ENCODE measurements around the gene GSE1. TPM values are rescaled to one million over a fixed set of nuclear protein-coding genes. Genes with fewer than 3 reads are reported as not detected.

Gene GSE1
- total and polyA plus RNA-seq, 2 of the 13 experiments (the other 11 are each of a cell fraction or from before 2014, with no cell fraction given): 16.1 to 31.2 TPM

DNA sequence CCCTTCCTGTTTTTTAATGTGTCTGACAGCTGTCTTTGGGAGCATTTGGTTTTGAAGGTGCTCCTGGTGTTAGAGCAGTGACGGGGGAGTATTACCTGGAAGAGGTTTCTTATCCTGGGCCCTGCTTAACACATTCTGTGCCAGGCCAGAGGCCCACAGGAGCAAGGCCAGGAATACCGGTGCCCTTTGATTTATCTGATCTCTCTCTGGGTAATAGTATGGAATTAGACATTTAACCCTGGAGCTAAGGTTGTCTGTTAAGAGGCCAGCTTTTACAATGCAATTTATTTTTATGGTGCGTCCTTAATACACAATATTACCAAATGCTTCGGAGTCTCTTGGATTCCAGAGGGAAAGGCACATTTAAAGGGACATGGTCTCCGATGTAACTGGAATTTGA is 37.2 kb upstream of the GSE1 start (continued):
- TF ChIP-seq FOXJ3 (CRISPR knock-in tag; IDR thresholded peaks at IDR 0.05; ENCODE audit: borderline replicate concordance) (no peak), RAD51 (IDR thresholded peaks at IDR 0.05; ENCODE audit: borderline replicate concordance) (no peak), ATM (IDR thresholded peaks at IDR 0.05; ENCODE audit: borderline replicate concordance) (no peak), HMG20B (CRISPR knock-in tag; conservative IDR thresholded peaks at IDR 0.05) (no peak), SCMH1 (CRISPR knock-in tag; IDR thresholded peaks at IDR 0.05; ENCODE audit: borderline replicate concordance) (no peak), JUN (CRISPR knock-in tag; IDR thresholded peaks at IDR 0.05) (no peak), YEATS4 (CRISPR knock-in tag; IDR thresholded peaks at IDR 0.05; ENCODE audit: borderline replicate concordance) (no peak), RFX5 (IDR thresholded peaks at IDR 0.05; ENCODE audit: low read depth, low read length) (no peak)
- TF ChIP-seq, protein P1, sequence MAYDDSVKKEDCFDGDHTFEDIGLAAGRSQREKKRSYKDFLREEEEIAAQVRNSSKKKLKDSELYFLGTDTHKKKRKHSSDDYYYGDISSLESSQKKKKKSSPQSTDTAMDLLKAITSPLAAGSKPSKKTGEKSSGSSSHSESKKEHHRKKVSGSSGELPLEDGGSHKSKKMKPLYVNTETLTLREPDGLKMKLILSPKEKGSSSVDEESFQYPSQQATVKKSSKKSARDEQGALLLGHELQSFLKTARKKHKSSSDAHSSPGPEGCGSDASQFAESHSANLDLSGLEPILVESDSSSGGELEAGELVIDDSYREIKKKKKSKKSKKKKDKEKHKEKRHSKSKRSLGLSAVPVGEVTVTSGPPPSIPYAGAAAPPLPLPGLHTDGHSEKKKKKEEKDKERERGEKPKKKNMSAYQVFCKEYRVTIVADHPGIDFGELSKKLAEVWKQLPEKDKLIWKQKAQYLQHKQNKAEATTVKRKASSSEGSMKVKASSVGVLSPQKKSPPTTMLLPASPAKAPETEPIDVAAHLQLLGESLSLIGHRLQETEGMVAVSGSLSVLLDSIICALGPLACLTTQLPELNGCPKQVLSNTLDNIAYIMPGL (CRISPR knock-in tag; IDR thresholded peaks at IDR 0.05; ENCODE audit: borderline replicate concordance in 1 of 2, low read depth in 1 of 2): no peak

DNA sequence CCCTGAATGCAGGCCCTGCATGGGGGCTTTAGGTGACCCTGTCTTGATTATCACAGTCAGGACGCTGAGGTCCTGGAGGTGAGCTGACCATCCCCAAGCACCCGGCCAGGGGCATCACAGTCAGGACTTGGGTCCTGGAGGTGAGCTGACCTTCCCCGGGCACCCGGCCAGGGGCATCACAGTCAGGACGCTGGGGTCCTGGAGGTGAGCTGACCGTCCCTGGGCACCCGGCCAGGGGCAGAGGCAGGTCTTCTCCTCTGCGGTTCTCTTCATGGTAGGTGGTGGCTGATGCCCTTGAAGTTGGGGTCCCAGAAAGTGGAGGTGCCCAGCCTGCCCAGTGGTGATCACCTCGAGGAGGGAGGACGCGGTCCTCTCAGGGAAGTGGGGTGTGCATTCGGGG is 36.2 kb upstream of the GSE1 start:
- no peak overlapping the region for H3K4me2 ChIP-seq (ENCODE audit: low read depth, low read length)
- no TSS peak for BruUV-seq (replicated peaks)
- H3K9me3 ChIP-seq (ENCODE audit: low read length): no peaks in the 10 kb centered on the region
- H3K79me2 ChIP-seq (ENCODE audit: insufficient read depth, low read length): peaks cover 74% of the 10 kb centered on the region
- H2AFZ ChIP-seq (ENCODE audit: low read length): no peak overlapping the region
- POLR2A ChIA-PET: no interaction called here
- peaks cover 23% of the 10 kb centered on the region for H3K4me1 ChIP-seq (ENCODE audit: insufficient read depth, low read length)
- intact Hi-C loops (cut with micrococcal nuclease; ENCODE audit: unreplicated experiment): no loop called here
- in situ Hi-C loops (cut with HindIII; ENCODE audit: extremely low pct_ligation_motif_present, low pct_unique_long_range_greater_than_20kb): no loop called here
- ATAC-seq (no peak), FAIRE-seq (no peak), DNase-seq (ENCODE audit: low spot score) (no peak)
- H3K9ac ChIP-seq (ENCODE audit: insufficient read depth, low read depth, low read length): no peak overlapping the region
- WGBS (ENCODE audit: low lambda C conversion rate): 98% methylated on average over 7 of the region's 12 CpGs
- no peak overlapping the region for H3K4me3 ChIP-seq (replicated peaks in 1 of 3; ENCODE audit: insufficient read depth in 1 of 3, low read depth in 2 of 3, low read length in 3 of 3)
- no peak overlapping the region for H3K27ac ChIP-seq (ENCODE audit: extremely low read length, insufficient read depth, low read length)
- no peak for TF ChIP-seq HOXA7 (CRISPR knock-in tag; IDR thresholded peaks at IDR 0.05)
- no peak for TF ChIP-seq EHMT2 (IDR thresholded peaks at IDR 0.05; ENCODE audit: borderline replicate concordance, low read depth, low read length)
- no peak for TF ChIP-seq ZNF317 (CRISPR knock-in tag; IDR thresholded peaks at IDR 0.05)
- TF ChIP-seq NCOA2 (CRISPR knock-in tag; IDR thresholded peaks at IDR 0.05): no peak
- no peak for TF ChIP-seq HOXA3 (CRISPR knock-in tag; IDR thresholded peaks at IDR 0.05)
- no peak for TF ChIP-seq MBD4 (IDR thresholded peaks at IDR 0.05; ENCODE audit: borderline replicate concordance, low read length)
- TF ChIP-seq, protein P2, sequence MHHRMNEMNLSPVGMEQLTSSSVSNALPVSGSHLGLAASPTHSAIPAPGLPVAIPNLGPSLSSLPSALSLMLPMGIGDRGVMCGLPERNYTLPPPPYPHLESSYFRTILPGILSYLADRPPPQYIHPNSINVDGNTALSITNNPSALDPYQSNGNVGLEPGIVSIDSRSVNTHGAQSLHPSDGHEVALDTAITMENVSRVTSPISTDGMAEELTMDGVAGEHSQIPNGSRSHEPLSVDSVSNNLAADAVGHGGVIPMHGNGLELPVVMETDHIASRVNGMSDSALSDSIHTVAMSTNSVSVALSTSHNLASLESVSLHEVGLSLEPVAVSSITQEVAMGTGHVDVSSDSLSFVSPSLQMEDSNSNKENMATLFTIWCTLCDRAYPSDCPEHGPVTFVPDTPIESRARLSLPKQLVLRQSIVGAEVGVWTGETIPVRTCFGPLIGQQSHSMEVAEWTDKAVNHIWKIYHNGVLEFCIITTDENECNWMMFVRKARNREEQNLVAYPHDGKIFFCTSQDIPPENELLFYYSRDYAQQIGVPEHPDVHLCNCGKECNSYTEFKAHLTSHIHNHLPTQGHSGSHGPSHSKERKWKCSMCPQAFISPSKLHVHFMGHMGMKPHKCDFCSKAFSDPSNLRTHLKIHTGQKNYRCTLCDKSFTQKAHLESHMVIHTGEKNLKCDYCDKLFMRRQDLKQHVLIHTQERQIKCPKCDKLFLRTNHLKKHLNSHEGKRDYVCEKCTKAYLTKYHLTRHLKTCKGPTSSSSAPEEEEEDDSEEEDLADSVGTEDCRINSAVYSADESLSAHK (CRISPR knock-in tag; IDR thresholded peaks at IDR 0.05; ENCODE audit: borderline replicate concordance): no peak
- TF ChIP-seq ZSCAN21 (CRISPR knock-in tag; IDR thresholded peaks at IDR 0.05; ENCODE audit: borderline replicate concordance): no peak
- no peak for TF ChIP-seq GFI1 (CRISPR knock-in tag; IDR thresholded peaks at IDR 0.05; ENCODE audit: borderline replicate concordance)
- peaks cover 1 to 5% of the 10 kb centered on the region in 2 experiments; a peak in 4 of 5 replicates for H3K36me3 ChIP-seq (replicated peaks in 1 of 2; ENCODE audit: control insufficient read depth in 1 of 2, insufficient read depth in 2 of 2, low read length in 2 of 2)
- H3K27me3 ChIP-seq (ENCODE audit: control insufficient read depth in 1 of 2, insufficient read depth in 2 of 2, low read length in 2 of 2): no peaks in the 10 kb centered on the region
- CTCF ChIA-PET (ENCODE audit: low intra/inter-chr PET ratio, low total read pairs): no interaction called here
- H4K20me1 ChIP-seq (ENCODE audit: insufficient read depth, low read length): peaks cover 61% of the 10 kb centered on the region
